ENCODE data around the gene CST9L.

DNA sequence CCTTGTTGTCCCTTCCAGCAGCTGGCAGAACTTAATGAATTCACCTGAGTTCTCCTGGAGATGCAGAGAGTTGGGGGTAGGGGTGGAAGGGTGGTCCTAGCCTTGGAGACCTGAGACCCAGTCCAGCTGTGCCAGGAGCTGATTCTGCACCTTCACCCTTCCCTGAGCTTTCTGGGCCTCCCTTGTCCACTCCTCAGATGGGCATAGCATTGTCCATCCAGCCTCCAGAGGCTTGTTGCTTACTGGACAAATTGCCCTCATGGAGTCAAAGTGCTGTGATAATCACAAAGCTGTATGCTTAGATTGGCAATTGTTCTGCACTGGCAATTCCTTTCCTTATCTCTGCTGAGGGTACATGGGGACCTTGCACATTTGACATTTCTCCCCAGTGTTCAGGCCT lies 16.5 kb downstream of the CST9L start:
- TF ChIP-seq, protein P1, sequence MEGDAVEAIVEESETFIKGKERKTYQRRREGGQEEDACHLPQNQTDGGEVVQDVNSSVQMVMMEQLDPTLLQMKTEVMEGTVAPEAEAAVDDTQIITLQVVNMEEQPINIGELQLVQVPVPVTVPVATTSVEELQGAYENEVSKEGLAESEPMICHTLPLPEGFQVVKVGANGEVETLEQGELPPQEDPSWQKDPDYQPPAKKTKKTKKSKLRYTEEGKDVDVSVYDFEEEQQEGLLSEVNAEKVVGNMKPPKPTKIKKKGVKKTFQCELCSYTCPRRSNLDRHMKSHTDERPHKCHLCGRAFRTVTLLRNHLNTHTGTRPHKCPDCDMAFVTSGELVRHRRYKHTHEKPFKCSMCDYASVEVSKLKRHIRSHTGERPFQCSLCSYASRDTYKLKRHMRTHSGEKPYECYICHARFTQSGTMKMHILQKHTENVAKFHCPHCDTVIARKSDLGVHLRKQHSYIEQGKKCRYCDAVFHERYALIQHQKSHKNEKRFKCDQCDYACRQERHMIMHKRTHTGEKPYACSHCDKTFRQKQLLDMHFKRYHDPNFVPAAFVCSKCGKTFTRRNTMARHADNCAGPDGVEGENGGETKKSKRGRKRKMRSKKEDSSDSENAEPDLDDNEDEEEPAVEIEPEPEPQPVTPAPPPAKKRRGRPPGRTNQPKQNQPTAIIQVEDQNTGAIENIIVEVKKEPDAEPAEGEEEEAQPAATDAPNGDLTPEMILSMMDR (IDR thresholded peaks at IDR 0.05): no peak
- TF ChIP-seq POLR2AphosphoS5 (IDR thresholded peaks at IDR 0.05) (no peak), POLR2A (IDR thresholded peaks at IDR 0.05) (no peak)

Measured in sigmoid colon (tissue), 4 donors.